GM23248 (cell line): Measurements from ENCODE around the gene KDF1. TPM values are rescaled to one million over a fixed set of nuclear protein-coding genes. Genes with fewer than 3 reads are reported as not detected.

Source experiments
- DNase-seq: peaks from one replicate; pipeline ENCODE4 v3.0.0-alpha.2; 2015
- H2AFZ ChIP-seq: fragments of 200-600 bp; sonication (generic); 2 replicates; pipeline ENCODE4 v1.6.1; 2016; ENCODE audit warnings: antibody characterized with exemption
- H3F3A ChIP-seq: fragments of 200-600 bp; sonication (generic); 2 replicates; pipeline ENCODE4 v1.6.1; 2016; ENCODE audit warnings: mild to moderate bottlenecking, antibody characterized with exemption, mixed run types; ENCODE audit not compliant: insufficient read depth
- H3K27ac ChIP-seq: fragments of 200-600 bp; sonication (generic); 2 replicates; pipeline ENCODE4 v1.5.1; 2016; ENCODE audit warnings: mild to moderate bottlenecking
- H3K27me3 ChIP-seq: fragments of 200-600 bp; sonication (generic); replicated peaks from 2 replicates; pipeline ENCODE4 v1.6.1; 2016; ENCODE audit warnings: mild to moderate bottlenecking; ENCODE audit not compliant: insufficient read depth
- H3K36me3 ChIP-seq: fragments of 200-600 bp; sonication (generic); 2 replicates; pipeline ENCODE4 v1.6.1; 2016; ENCODE audit warnings: low read depth, mild to moderate bottlenecking
- H3K4me1 ChIP-seq: fragments of 200-600 bp; sonication (generic); 2 replicates; pipeline ENCODE4 v1.6.1; 2016; ENCODE audit warnings: mild to moderate bottlenecking; ENCODE audit not compliant: insufficient read depth
- H3K4me2 ChIP-seq: fragments of 200-600 bp; sonication (generic); one replicate; pipeline ENCODE4 v1.6.1; 2016; ENCODE audit warnings: mild to moderate bottlenecking; ENCODE audit not compliant: unreplicated experiment
- H3K4me3 ChIP-seq: fragments of 200-600 bp; sonication (generic); 2 replicates; pipeline ENCODE4 v1.5.1; 2016; ENCODE audit warnings: mild to moderate bottlenecking
- H3K79me2 ChIP-seq: fragments of 200-600 bp; sonication (generic); 2 replicates; pipeline ENCODE4 v1.6.1; 2016; ENCODE audit warnings: mild to moderate bottlenecking; ENCODE audit not compliant: insufficient read depth
- H3K9ac ChIP-seq: fragments of 200-600 bp; sonication (generic); 2 replicates; pipeline ENCODE4 v1.6.1; 2016; ENCODE audit warnings: mild to moderate bottlenecking
- H3K9me2 ChIP-seq: fragments of 200-600 bp; sonication (generic); 2 replicates; pipeline ENCODE4 v1.6.1; 2016; ENCODE audit warnings: mixed run types, mild to moderate bottlenecking, moderate library complexity; ENCODE audit not compliant: insufficient read depth
- H3K9me3 ChIP-seq: fragments of 200-600 bp; sonication (generic); one replicate; pipeline ENCODE4 v1.6.1; 2017; ENCODE audit warnings: low read depth
- H4K20me1 ChIP-seq: fragments of 200-600 bp; sonication (generic); 2 replicates; pipeline ENCODE4 v1.6.0; 2016; ENCODE audit not compliant: insufficient read depth
- EZH2 ChIP-seq: fragments of 200-600 bp; sonication (generic); IDR thresholded peaks from 2 replicates; pipeline ENCODE4 v1.6.1; 2018; ENCODE audit warnings: antibody characterized with exemption, mild to moderate bottlenecking; ENCODE audit not compliant: insufficient read depth, poor library complexity, severe bottlenecking
- EZH2phosphoT487 ChIP-seq: fragments of 200-600 bp; sonication (generic); IDR thresholded peaks from 2 replicates; pipeline ENCODE4 v1.6.1; 2018; ENCODE audit warnings: antibody characterized with exemption, moderate library complexity, mild to moderate bottlenecking, low read depth; ENCODE audit not compliant: insufficient read depth
- WGBS, 2 experiments: methylation state at CpG; one replicate each; pipeline ENCODE4 v1.1.6; 2015 to 2017; ENCODE audit warnings: low lambda C conversion rate in 2 of 2, low coverage in 1 of 2; ENCODE audit errors: missing lambda C conversion rate in 2 of 2; 5-methylcytosine and 5-hydroxymethylcytosine counted together
- in situ Hi-C: fragments of 300-500 bp; cut with MboI; formaldehyde crosslinking; loops from 2 replicates; pipeline ENCODE4 v1.15.0; 2020
- polyA plus RNA-seq: library from polyadenylated mRNA; unstranded; fragments of >200 nt; fragmentation: Nextera tagmentation; extraction: Ambion mirVana; gene quantifications from 2 replicates; pipeline ENCODE4 v1.2.1, GENCODE V29; 2016
- total RNA-seq: library from RNA; depleted of rRNA; stranded (reverse); fragments of >200 nt; shearing (Covaris generic); gene quantifications from 2 replicates; pipeline ENCODE4 v1.2.3, GENCODE V29; 2014

The KDF1 gene
- total and polyA plus RNA-seq, 2 experiments from 2014 or later = not detected

GRCh38 chr1:26911399-26912146 lies 48.7 kb downstream of the KDF1 start:
- in situ Hi-C loops = no loop called here
- no peak overlapping the region for H3K9ac ChIP-seq
- peaks cover 14% of the 10 kb centered on the region; the same call in 1 of the 2 replicates for H3F3A ChIP-seq
- TF ChIP-seq EZH2 (no peak), EZH2phosphoT487 (no peak)
- no peak for DNase-seq
- no peaks in the 10 kb centered on the region for H4K20me1 ChIP-seq
- no peak overlapping the region for H3K4me3 ChIP-seq
- H3K9me3 ChIP-seq = no peaks in the 10 kb centered on the region
- H3K9me2 ChIP-seq = no peaks in the 10 kb centered on the region
- H3K4me2 ChIP-seq = no peak overlapping the region
- no peak overlapping the region for H2AFZ ChIP-seq
- peaks cover 4% of the 10 kb centered on the region for H3K4me1 ChIP-seq
- WGBS, 2 experiments = 80 to 82% methylated on average over 8 of the region's 8 CpGs
- no peaks in the 10 kb centered on the region for H3K79me2 ChIP-seq
- no peak overlapping the region for H3K27ac ChIP-seq
- H3K27me3 ChIP-seq = no peaks in the 10 kb centered on the region
- no peaks in the 10 kb centered on the region for H3K36me3 ChIP-seq

GRCh38 chr1:26910343-26911160 lies 49.7 kb downstream of the KDF1 start:
- no peak overlapping the region for H3K9ac ChIP-seq
- no peak overlapping the region for H3K27ac ChIP-seq
- in situ Hi-C loops = no loop called here
- H3F3A ChIP-seq = peaks cover 14% of the 10 kb centered on the region; the same call in 1 of the 2 replicates
- H2AFZ ChIP-seq = no peak overlapping the region
- DNase-seq = no peak
- no peaks in the 10 kb centered on the region for H3K36me3 ChIP-seq
- no peaks in the 10 kb centered on the region for H3K9me3 ChIP-seq
- H3K4me1 ChIP-seq = peaks cover 4% of the 10 kb centered on the region
- H3K4me2 ChIP-seq = no peak overlapping the region
- 68 to 73% methylated on average over 4 of the region's 4 CpGs for WGBS, 2 experiments
- TF ChIP-seq EZH2 (no peak), EZH2phosphoT487 (no peak)
- no peaks in the 10 kb centered on the region for H3K79me2 ChIP-seq
- no peak overlapping the region for H3K4me3 ChIP-seq
- H3K9me2 ChIP-seq = no peaks in the 10 kb centered on the region
- H3K27me3 ChIP-seq = no peaks in the 10 kb centered on the region
- H4K20me1 ChIP-seq = no peaks in the 10 kb centered on the region

- no peak overlapping the region for H3K4me2 ChIP-seq
Observed at GRCh38 chr1:26909951-26910342, 50.3 kb downstream of the KDF1 start.

GRCh38 chr1:26907071-26907917 lies 53.0 kb downstream of the KDF1 start:
- DNase-seq = peak; percentile 95
- no peaks in the 10 kb centered on the region for H3K36me3 ChIP-seq
- H3K9ac ChIP-seq = no peak overlapping the region
- H3K4me3 ChIP-seq = no peak overlapping the region
- no peaks in the 10 kb centered on the region for H3K79me2 ChIP-seq
- WGBS, 2 experiments = 34 to 41% methylated on average over 6 of the region's 6 CpGs
- peak overlapping the region; percentile 24; the same call in 1 of the 2 replicates for H3K27ac ChIP-seq
- H3K9me3 ChIP-seq = no peaks in the 10 kb centered on the region
- peaks cover 14% of the 10 kb centered on the region; the same call in 1 of the 2 replicates for H3F3A ChIP-seq
- no peaks in the 10 kb centered on the region for H3K9me2 ChIP-seq
- peak overlapping the region; percentile 6 for H3K4me2 ChIP-seq
- no peak for TF ChIP-seq EZH2
- no peak for TF ChIP-seq EZH2phosphoT487
- H3K27me3 ChIP-seq = no peaks in the 10 kb centered on the region
- H2AFZ ChIP-seq = no peak overlapping the region
- in situ Hi-C loops = no loop called here
- no peaks in the 10 kb centered on the region for H4K20me1 ChIP-seq
- H3K4me1 ChIP-seq = peaks cover 4% of the 10 kb centered on the region

More at GRCh38 chr1:26909951-26910342, 50.3 kb downstream of the KDF1 start:
- in situ Hi-C loops = no loop called here
- no peak overlapping the region for H3K9ac ChIP-seq
- H3K9me3 ChIP-seq = no peaks in the 10 kb centered on the region
- H3K4me1 ChIP-seq = peaks cover 4% of the 10 kb centered on the region
- H4K20me1 ChIP-seq = no peaks in the 10 kb centered on the region
- H3K9me2 ChIP-seq = no peaks in the 10 kb centered on the region
- H3K79me2 ChIP-seq = no peaks in the 10 kb centered on the region
- no peak overlapping the region for H2AFZ ChIP-seq
- WGBS, 2 experiments = 65 to 69% methylated on average over 3 of the region's 3 CpGs
- TF ChIP-seq EZH2phosphoT487 = no peak
- TF ChIP-seq EZH2 = no peak
- no peaks in the 10 kb centered on the region for H3K27me3 ChIP-seq
- no peak for DNase-seq
- no peak overlapping the region for H3K27ac ChIP-seq
- no peak overlapping the region for H3K4me3 ChIP-seq
- peaks cover 14% of the 10 kb centered on the region; the same call in 1 of the 2 replicates for H3F3A ChIP-seq
- no peaks in the 10 kb centered on the region for H3K36me3 ChIP-seq
